ENCODE results near the gene PRKCH. TPM values are rescaled to one million over a fixed set of nuclear protein-coding genes. Genes with fewer than 3 reads are reported as not detected.
A peak's percentile ranks its signal among the peaks of the same experiment; 100 is the strongest.

Gene PRKCH
- total RNA-seq, 1 experiment from 2014 or later = 170 TPM

- Histone ChIP-seq H3K9me3 (ENCODE audit: low read length) (no peaks in the 10 kb centered on the region), H3F3A (ENCODE audit: low read length, unreplicated experiment) (peaks cover 19% of the 10 kb centered on the region), H3K4me3 (ENCODE audit: low read length) (no peak overlapping the region), H4K20me1 (ENCODE audit: low read length) (no peaks in the 10 kb centered on the region), H3K79me2 (ENCODE audit: low read length) (no peaks in the 10 kb centered on the region), H3K4me2 (ENCODE audit: low read length) (no peak overlapping the region), H3K27ac (ENCODE audit: low read length) (no peak overlapping the region), H3K4me1 (ENCODE audit: insufficient read depth, low read length) (peaks cover 54% of the 10 kb centered on the region), H3K36me3 (ENCODE audit: low read depth, low read length) (no peaks in the 10 kb centered on the region), H2AFZ (ENCODE audit: low read length) (no peak overlapping the region), H3K9me2 (replicated peaks; ENCODE audit: low read length) (no peaks in the 10 kb centered on the region), H3K27me3 (ENCODE audit: low read length) (no peaks in the 10 kb centered on the region), H3K9ac (ENCODE audit: low read length) (no peak overlapping the region)
- intact Hi-C loops (cut with micrococcal nuclease) = no loop called here
- no peak for DNase-seq
- ATAC-seq = no peak
- CTCF ChIA-PET = interaction anchor here (0.6 kb wide), 1 partner anchor 80 kb away, joined by 3 read pairs; no protein-coding TSS in a partner anchor
- no peak for TF ChIP-seq EZH2 (IDR thresholded peaks at IDR 0.05; ENCODE audit: low read length, unreplicated experiment)
- no peak for TF ChIP-seq EZH2phosphoT487 (IDR thresholded peaks at IDR 0.05; ENCODE audit: borderline replicate concordance, low read length)
- TF ChIP-seq, protein P1, sequence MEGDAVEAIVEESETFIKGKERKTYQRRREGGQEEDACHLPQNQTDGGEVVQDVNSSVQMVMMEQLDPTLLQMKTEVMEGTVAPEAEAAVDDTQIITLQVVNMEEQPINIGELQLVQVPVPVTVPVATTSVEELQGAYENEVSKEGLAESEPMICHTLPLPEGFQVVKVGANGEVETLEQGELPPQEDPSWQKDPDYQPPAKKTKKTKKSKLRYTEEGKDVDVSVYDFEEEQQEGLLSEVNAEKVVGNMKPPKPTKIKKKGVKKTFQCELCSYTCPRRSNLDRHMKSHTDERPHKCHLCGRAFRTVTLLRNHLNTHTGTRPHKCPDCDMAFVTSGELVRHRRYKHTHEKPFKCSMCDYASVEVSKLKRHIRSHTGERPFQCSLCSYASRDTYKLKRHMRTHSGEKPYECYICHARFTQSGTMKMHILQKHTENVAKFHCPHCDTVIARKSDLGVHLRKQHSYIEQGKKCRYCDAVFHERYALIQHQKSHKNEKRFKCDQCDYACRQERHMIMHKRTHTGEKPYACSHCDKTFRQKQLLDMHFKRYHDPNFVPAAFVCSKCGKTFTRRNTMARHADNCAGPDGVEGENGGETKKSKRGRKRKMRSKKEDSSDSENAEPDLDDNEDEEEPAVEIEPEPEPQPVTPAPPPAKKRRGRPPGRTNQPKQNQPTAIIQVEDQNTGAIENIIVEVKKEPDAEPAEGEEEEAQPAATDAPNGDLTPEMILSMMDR (conservative IDR thresholded peaks at IDR 0.05; ENCODE audit: low read depth, low read length) = no peak
- BruUV-seq (replicated peaks) = no TSS peak
- POLR2A ChIA-PET (ENCODE audit: unreplicated experiment) = interaction anchor here (0.7 to 1.2 kb wide), 3 partner anchors 36 to 141 kb away, joined by 4 to 6 read pairs (median 5); no protein-coding TSS in a partner anchor
Measured at GRCh38 chr14:61520576-61520975, 199.2 kb downstream of the PRKCH start.

DNA sequence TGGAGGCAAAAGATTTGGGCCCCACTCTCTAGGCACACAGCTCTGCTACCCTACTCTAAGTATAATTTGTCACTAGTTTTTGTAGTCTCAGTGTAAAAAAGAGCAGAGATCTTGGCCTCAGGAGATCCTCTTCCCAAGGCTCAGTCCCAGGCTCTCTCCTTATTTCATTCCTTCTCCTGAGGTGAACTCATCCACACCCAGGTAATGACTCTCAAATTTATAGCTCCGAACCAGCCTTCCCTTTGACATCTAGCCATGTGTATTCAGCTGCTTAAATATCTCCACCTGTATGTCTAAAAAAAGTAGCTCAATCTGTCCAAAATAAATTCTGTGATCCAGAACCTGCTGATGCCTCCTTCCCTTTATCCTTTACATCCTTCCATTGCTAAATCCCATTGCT is 200.4 kb downstream of the PRKCH start:
- no peak overlapping the region for H3K4me3 ChIP-seq (ENCODE audit: low read length)
- intact Hi-C loops (cut with micrococcal nuclease) = no loop called here
- H3F3A ChIP-seq (ENCODE audit: low read length, unreplicated experiment) = peaks cover 28% of the 10 kb centered on the region
- H3K27me3 ChIP-seq (ENCODE audit: low read length) = no peaks in the 10 kb centered on the region
- no TSS peak for BruUV-seq (replicated peaks)
- H2AFZ ChIP-seq (ENCODE audit: low read length) = no peak overlapping the region
- H3K79me2 ChIP-seq (ENCODE audit: low read length) = 0 out of 2 replicates have a peak, but pooled peaks cover 4% of the 10 kb centered on the region
- no peaks in the 10 kb centered on the region for H3K9me3 ChIP-seq (ENCODE audit: low read length)
- H3K36me3 ChIP-seq (ENCODE audit: low read depth, low read length) = no peaks in the 10 kb centered on the region
- DNase-seq (no peak), ATAC-seq (no peak)
- H3K9me2 ChIP-seq (replicated peaks; ENCODE audit: low read length) = no peaks in the 10 kb centered on the region
- H3K27ac ChIP-seq (ENCODE audit: low read length) = no peak overlapping the region
- H3K4me1 ChIP-seq (ENCODE audit: insufficient read depth, low read length) = peaks cover 54% of the 10 kb centered on the region
- ChIA-PET CTCF (no interaction called here), POLR2A (ENCODE audit: unreplicated experiment) (no interaction called here)
- H3K4me2 ChIP-seq (ENCODE audit: low read length) = no peak overlapping the region
- no peaks in the 10 kb centered on the region for H4K20me1 ChIP-seq (ENCODE audit: low read length)
- no peak overlapping the region for H3K9ac ChIP-seq (ENCODE audit: low read length)
- TF ChIP-seq, protein P1 (conservative IDR thresholded peaks at IDR 0.05; ENCODE audit: low read depth, low read length) = no peak
- TF ChIP-seq EZH2phosphoT487 (IDR thresholded peaks at IDR 0.05; ENCODE audit: borderline replicate concordance, low read length) (no peak), EZH2 (IDR thresholded peaks at IDR 0.05; ENCODE audit: low read length, unreplicated experiment) (no peak)

DNA sequence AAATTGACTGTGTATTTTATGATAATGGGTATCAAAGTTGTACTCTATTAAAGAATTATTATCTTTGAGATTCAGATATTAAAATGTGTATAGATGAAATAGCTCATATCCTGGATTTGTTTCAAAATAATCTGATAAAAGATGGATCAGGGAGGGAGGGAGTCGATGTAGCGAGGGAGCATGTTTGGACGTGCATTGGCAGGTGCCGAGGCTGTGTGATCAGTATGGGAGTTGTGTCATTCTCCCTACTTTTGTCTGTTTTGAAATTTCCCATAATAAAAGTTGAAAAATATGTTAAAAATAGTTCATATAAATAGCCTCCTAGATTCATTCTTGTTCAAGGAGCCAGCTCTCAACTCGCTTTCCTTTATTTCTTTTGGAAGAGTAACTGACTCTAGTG is 202.4 kb downstream of the PRKCH start:
- Histone ChIP-seq H4K20me1 (ENCODE audit: low read length) (no peaks in the 10 kb centered on the region), H3K9me2 (replicated peaks; ENCODE audit: low read length) (no peaks in the 10 kb centered on the region), H3K79me2 (ENCODE audit: low read length) (0 out of 2 replicates have a peak, but pooled peaks cover 4% of the 10 kb centered on the region), H3K9ac (ENCODE audit: low read length) (peak overlapping the region; percentile 89), H2AFZ (ENCODE audit: low read length) (no peak overlapping the region), H3K9me3 (ENCODE audit: low read length) (no peaks in the 10 kb centered on the region), H3K36me3 (ENCODE audit: low read depth, low read length) (no peaks in the 10 kb centered on the region), H3K4me1 (ENCODE audit: insufficient read depth, low read length) (peaks cover 62% of the 10 kb centered on the region), H3F3A (ENCODE audit: low read length, unreplicated experiment) (peaks cover 28% of the 10 kb centered on the region), H3K4me3 (ENCODE audit: low read length) (peak overlapping the region; percentile 5; the same call in 1 of the 2 replicates), H3K27ac (ENCODE audit: low read length) (peak overlapping the region; percentile 95), H3K27me3 (ENCODE audit: low read length) (no peaks in the 10 kb centered on the region), H3K4me2 (ENCODE audit: low read length) (peak overlapping the region; percentile 76)
- no peak for DNase-seq
- BruUV-seq (replicated peaks) = no TSS peak
- ChIA-PET CTCF (interaction anchor here (0.6 to 2.4 kb wide), 4 partner anchors 14 to 116 kb away, joined by 3 to 10 read pairs (median 6); no protein-coding TSS in a partner anchor), POLR2A (ENCODE audit: unreplicated experiment) (interaction anchor here (0.8 to 2.2 kb wide), 4 partner anchors 14 to 238 kb away, joined by 3 to 13 read pairs (median 4); partner anchors contain the start of gene SNAPC1)
- intact Hi-C loops (cut with micrococcal nuclease) = loop anchor here (2.0 kb wide), 1 partner anchor 39 kb away; no protein-coding TSS in a partner anchor
- ATAC-seq = no peak
- TF ChIP-seq, protein P1 (conservative IDR thresholded peaks at IDR 0.05; ENCODE audit: low read depth, low read length) = no peak
- TF ChIP-seq EZH2 (IDR thresholded peaks at IDR 0.05; ENCODE audit: low read length, unreplicated experiment) = no peak
- TF ChIP-seq EZH2phosphoT487 (IDR thresholded peaks at IDR 0.05; ENCODE audit: borderline replicate concordance, low read length) = no peak
